Measurements from ENCODE around the gene CHIC2.

Gene CHIC2

GRCh38 chr4:54017308-54017707 is 47.1 kb downstream of the CHIC2 start (continued):
- TF ChIP-seq, protein P1, sequence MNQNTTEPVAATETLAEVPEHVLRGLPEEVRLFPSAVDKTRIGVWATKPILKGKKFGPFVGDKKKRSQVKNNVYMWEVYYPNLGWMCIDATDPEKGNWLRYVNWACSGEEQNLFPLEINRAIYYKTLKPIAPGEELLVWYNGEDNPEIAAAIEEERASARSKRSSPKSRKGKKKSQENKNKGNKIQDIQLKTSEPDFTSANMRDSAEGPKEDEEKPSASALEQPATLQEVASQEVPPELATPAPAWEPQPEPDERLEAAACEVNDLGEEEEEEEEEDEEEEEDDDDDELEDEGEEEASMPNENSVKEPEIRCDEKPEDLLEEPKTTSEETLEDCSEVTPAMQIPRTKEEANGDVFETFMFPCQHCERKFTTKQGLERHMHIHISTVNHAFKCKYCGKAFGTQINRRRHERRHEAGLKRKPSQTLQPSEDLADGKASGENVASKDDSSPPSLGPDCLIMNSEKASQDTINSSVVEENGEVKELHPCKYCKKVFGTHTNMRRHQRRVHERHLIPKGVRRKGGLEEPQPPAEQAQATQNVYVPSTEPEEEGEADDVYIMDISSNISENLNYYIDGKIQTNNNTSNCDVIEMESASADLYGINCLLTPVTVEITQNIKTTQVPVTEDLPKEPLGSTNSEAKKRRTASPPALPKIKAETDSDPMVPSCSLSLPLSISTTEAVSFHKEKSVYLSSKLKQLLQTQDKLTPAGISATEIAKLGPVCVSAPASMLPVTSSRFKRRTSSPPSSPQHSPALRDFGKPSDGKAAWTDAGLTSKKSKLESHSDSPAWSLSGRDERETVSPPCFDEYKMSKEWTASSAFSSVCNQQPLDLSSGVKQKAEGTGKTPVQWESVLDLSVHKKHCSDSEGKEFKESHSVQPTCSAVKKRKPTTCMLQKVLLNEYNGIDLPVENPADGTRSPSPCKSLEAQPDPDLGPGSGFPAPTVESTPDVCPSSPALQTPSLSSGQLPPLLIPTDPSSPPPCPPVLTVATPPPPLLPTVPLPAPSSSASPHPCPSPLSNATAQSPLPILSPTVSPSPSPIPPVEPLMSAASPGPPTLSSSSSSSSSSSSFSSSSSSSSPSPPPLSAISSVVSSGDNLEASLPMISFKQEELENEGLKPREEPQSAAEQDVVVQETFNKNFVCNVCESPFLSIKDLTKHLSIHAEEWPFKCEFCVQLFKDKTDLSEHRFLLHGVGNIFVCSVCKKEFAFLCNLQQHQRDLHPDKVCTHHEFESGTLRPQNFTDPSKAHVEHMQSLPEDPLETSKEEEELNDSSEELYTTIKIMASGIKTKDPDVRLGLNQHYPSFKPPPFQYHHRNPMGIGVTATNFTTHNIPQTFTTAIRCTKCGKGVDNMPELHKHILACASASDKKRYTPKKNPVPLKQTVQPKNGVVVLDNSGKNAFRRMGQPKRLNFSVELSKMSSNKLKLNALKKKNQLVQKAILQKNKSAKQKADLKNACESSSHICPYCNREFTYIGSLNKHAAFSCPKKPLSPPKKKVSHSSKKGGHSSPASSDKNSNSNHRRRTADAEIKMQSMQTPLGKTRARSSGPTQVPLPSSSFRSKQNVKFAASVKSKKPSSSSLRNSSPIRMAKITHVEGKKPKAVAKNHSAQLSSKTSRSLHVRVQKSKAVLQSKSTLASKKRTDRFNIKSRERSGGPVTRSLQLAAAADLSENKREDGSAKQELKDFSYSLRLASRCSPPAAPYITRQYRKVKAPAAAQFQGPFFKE (tag by site-specific recombination; IDR thresholded peaks at IDR 0.05; ENCODE audit: borderline replicate concordance) = no peak
- no peak for TF ChIP-seq SCRT1 (tag by site-specific recombination; IDR thresholded peaks at IDR 0.05; ENCODE audit: borderline replicate concordance)

- CTCF ChIA-PET = interaction anchor here (0.6 to 0.7 kb wide), 2 partner anchors 9 to 303 kb away, joined by 3 read pairs; no protein-coding TSS in a partner anchor
- no peaks in the 10 kb centered on the region for H3K9me3 ChIP-seq (ENCODE audit: control insufficient read depth, insufficient read depth, low read depth, low read length)
- POLR2A ChIA-PET = no interaction called here
- no peak overlapping the region for H3K27ac ChIP-seq (ENCODE audit: extremely low read depth, low read depth, low read length)
- peaks cover 0 to 6% of the 10 kb centered on the region in 2 experiments; a peak in 1 of 3 replicates for H3K36me3 ChIP-seq (ENCODE audit: control insufficient read depth in 2 of 2, insufficient read depth in 1 of 2, low read length in 2 of 2)
- no peak overlapping the region for H3K4me3 ChIP-seq (ENCODE audit: low read depth, low read length)
- H3K4me1 ChIP-seq (ENCODE audit: control insufficient read depth, insufficient read depth, low read length) = no peaks in the 10 kb centered on the region
- TF ChIP-seq ZNF544 (tag by site-specific recombination; IDR thresholded peaks at IDR 0.05) (no peak), ZNF350 (tag by site-specific recombination; IDR thresholded peaks at IDR 0.05) (no peak), ZNF274 (IDR thresholded peaks at IDR 0.05; ENCODE audit: low read length) (no peak), ZNF274 (tag by site-specific recombination; IDR thresholded peaks at IDR 0.05; ENCODE audit: borderline replicate concordance) (no peak), ZNF426 (tag by site-specific recombination; IDR thresholded peaks at IDR 0.05) (no peak), ZNF211 (tag by site-specific recombination; IDR thresholded peaks at IDR 0.05; ENCODE audit: low read depth) (no peak), ZNF157 (tag by site-specific recombination; IDR thresholded peaks at IDR 0.05) (no peak), ZNF449 (tag by site-specific recombination; IDR thresholded peaks at IDR 0.05) (no peak), ZNF660 (tag by site-specific recombination; IDR thresholded peaks at IDR 0.05) (no peak), ZNF629 (tag by site-specific recombination; IDR thresholded peaks at IDR 0.05) (no peak), ZNF266 (tag by site-specific recombination; IDR thresholded peaks at IDR 0.05; ENCODE audit: low read depth) (no peak), ZNF639 (tag by site-specific recombination; IDR thresholded peaks at IDR 0.05) (no peak), KLF8 (tag by site-specific recombination; IDR thresholded peaks at IDR 0.05) (no peak), ZBTB17 (tag by site-specific recombination; IDR thresholded peaks at IDR 0.05) (no peak), ZNF707 (tag by site-specific recombination; IDR thresholded peaks at IDR 0.05) (no peak), ZNF26 (tag by site-specific recombination; IDR thresholded peaks at IDR 0.05) (no peak)
- TF ChIP-seq, protein P2, sequence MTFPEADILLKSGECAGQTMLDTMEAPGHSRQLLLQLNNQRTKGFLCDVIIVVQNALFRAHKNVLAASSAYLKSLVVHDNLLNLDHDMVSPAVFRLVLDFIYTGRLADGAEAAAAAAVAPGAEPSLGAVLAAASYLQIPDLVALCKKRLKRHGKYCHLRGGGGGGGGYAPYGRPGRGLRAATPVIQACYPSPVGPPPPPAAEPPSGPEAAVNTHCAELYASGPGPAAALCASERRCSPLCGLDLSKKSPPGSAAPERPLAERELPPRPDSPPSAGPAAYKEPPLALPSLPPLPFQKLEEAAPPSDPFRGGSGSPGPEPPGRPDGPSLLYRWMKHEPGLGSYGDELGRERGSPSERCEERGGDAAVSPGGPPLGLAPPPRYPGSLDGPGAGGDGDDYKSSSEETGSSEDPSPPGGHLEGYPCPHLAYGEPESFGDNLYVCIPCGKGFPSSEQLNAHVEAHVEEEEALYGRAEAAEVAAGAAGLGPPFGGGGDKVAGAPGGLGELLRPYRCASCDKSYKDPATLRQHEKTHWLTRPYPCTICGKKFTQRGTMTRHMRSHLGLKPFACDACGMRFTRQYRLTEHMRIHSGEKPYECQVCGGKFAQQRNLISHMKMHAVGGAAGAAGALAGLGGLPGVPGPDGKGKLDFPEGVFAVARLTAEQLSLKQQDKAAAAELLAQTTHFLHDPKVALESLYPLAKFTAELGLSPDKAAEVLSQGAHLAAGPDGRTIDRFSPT (tag by site-specific recombination; IDR thresholded peaks at IDR 0.05) = no peak
- TF ChIP-seq, protein P3, sequence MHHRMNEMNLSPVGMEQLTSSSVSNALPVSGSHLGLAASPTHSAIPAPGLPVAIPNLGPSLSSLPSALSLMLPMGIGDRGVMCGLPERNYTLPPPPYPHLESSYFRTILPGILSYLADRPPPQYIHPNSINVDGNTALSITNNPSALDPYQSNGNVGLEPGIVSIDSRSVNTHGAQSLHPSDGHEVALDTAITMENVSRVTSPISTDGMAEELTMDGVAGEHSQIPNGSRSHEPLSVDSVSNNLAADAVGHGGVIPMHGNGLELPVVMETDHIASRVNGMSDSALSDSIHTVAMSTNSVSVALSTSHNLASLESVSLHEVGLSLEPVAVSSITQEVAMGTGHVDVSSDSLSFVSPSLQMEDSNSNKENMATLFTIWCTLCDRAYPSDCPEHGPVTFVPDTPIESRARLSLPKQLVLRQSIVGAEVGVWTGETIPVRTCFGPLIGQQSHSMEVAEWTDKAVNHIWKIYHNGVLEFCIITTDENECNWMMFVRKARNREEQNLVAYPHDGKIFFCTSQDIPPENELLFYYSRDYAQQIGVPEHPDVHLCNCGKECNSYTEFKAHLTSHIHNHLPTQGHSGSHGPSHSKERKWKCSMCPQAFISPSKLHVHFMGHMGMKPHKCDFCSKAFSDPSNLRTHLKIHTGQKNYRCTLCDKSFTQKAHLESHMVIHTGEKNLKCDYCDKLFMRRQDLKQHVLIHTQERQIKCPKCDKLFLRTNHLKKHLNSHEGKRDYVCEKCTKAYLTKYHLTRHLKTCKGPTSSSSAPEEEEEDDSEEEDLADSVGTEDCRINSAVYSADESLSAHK (tag by site-specific recombination; IDR thresholded peaks at IDR 0.05) = no peak
These were observed 47.9 kb downstream of the CHIC2 start for GRCh38 chr4:54016504-54016903.
